Mesenchymal stem cell (in vitro differentiated cells and primary cell): Measurements from ENCODE around the gene VTI1A.

Experiments
- DNase-seq: peaks from one replicate; pipeline ENCODE4 v3.0.0-alpha.2; 2013
- H2AFZ ChIP-seq: one replicate; pipeline ENCODE4 v1.6.1; 2013; ENCODE audit warnings: low read depth, mild to moderate bottlenecking, control low read depth, inconsistent platforms, low read length, moderate library complexity
- H2AK5ac ChIP-seq: 2 replicates; pipeline ENCODE4 v1.6.1; 2013; ENCODE audit warnings: low read length, moderate library complexity, mild to moderate bottlenecking, inconsistent platforms; ENCODE audit not compliant: severe bottlenecking
- H2BK120ac ChIP-seq: one replicate; pipeline ENCODE4 v1.6.1; 2013; ENCODE audit warnings: low read depth, mild to moderate bottlenecking, inconsistent platforms, low read length, moderate library complexity
- H2BK12ac ChIP-seq, 2 experiments: one replicate each; pipeline ENCODE4 v1.6.1; 2013; ENCODE audit warnings: inconsistent platforms in 2 of 2, low read length in 2 of 2, mild to moderate bottlenecking in 2 of 2, moderate library complexity in 2 of 2, control low read depth in 1 of 2
- H2BK15ac ChIP-seq: one replicate; pipeline ENCODE4 v1.6.1; 2013; ENCODE audit warnings: mild to moderate bottlenecking, low read depth, inconsistent platforms; ENCODE audit not compliant: poor library complexity, severe bottlenecking
- H2BK5ac ChIP-seq: 2 replicates; pipeline ENCODE4 v1.6.1; 2013; ENCODE audit warnings: low read depth, mild to moderate bottlenecking, low read length, control low read depth, inconsistent platforms; ENCODE audit not compliant: poor library complexity, severe bottlenecking
- H3K14ac ChIP-seq, 2 experiments: one replicate each; pipeline ENCODE4 v1.6.1; 2013; ENCODE audit warnings: inconsistent platforms in 2 of 2, low read length in 2 of 2, control low read depth in 1 of 2, mild to moderate bottlenecking in 1 of 2, moderate library complexity in 1 of 2
- H3K18ac ChIP-seq, 2 experiments: one replicate each; pipeline ENCODE4 v1.6.1; 2013; ENCODE audit warnings: inconsistent platforms in 2 of 2, low read length in 2 of 2, control low read depth in 1 of 2, low read depth in 1 of 2, mild to moderate bottlenecking in 1 of 2
- H3K23ac ChIP-seq, 2 experiments: one replicate each; pipeline ENCODE4 v1.6.1; 2013; ENCODE audit warnings: inconsistent platforms in 2 of 2, low read length in 2 of 2, mild to moderate bottlenecking in 2 of 2, moderate library complexity in 2 of 2, control low read depth in 1 of 2
- H3K27ac ChIP-seq: 2 replicates; pipeline ENCODE4 v1.5.1; 2013; ENCODE audit warnings: mild to moderate bottlenecking, moderate library complexity, low read length, control low read depth, inconsistent platforms; ENCODE audit not compliant: poor library complexity, severe bottlenecking
- H3K27me3 ChIP-seq, 2 experiments: 2 replicates each; pipeline versions ENCODE4 v1.6.1 to v1.7.0; 2013; ENCODE audit warnings: low read length in 2 of 2, mild to moderate bottlenecking in 2 of 2, moderate library complexity in 2 of 2, control low read depth in 1 of 2, inconsistent platforms in 1 of 2; ENCODE audit not compliant: control insufficient read depth in 1 of 2, insufficient read depth in 1 of 2
- H3K36me3 ChIP-seq, 2 experiments: 2 replicates each; pipeline versions ENCODE4 v1.6.1 to v1.7.0; 2013; ENCODE audit warnings: low read length in 2 of 2, control low read depth in 1 of 2, inconsistent platforms in 1 of 2, low read depth in 1 of 2, mild to moderate bottlenecking in 1 of 2; ENCODE audit not compliant: insufficient read depth in 2 of 2, control insufficient read depth in 1 of 2
- H3K4ac ChIP-seq, 2 experiments: one replicate each; pipeline ENCODE4 v1.6.1; 2013; ENCODE audit warnings: inconsistent platforms in 2 of 2, low read length in 2 of 2, mild to moderate bottlenecking in 2 of 2, moderate library complexity in 2 of 2, control low read depth in 1 of 2, low read depth in 1 of 2
- H3K4me1 ChIP-seq: 2 replicates; pipeline ENCODE4 v1.6.1; 2013; ENCODE audit warnings: low read depth, low read length, control low read depth; ENCODE audit not compliant: control insufficient read depth, insufficient read depth
- H3K4me2 ChIP-seq: 2 replicates; pipeline ENCODE4 v1.6.1; 2013; ENCODE audit warnings: low read length, mild to moderate bottlenecking, inconsistent platforms; ENCODE audit not compliant: poor library complexity, severe bottlenecking
- H3K4me3 ChIP-seq, 2 experiments: 2 replicates each; pipeline versions ENCODE4 v1.5.1 to v1.7.0; 2013; ENCODE audit warnings: low read length in 2 of 2, mild to moderate bottlenecking in 2 of 2, control low read depth in 1 of 2, low read depth in 1 of 2; ENCODE audit not compliant: insufficient read depth in 1 of 2
- H3K79me1 ChIP-seq: replicated peaks from 2 replicates; pipeline ENCODE4 v1.6.1; 2013; ENCODE audit warnings: mild to moderate bottlenecking, control low read depth, low read length, inconsistent platforms; ENCODE audit not compliant: poor library complexity, severe bottlenecking
- H3K9ac ChIP-seq: 2 replicates; pipeline ENCODE4 v1.7.0; 2013; ENCODE audit warnings: mild to moderate bottlenecking, low read length, moderate library complexity
- H3K9me3 ChIP-seq: 2 replicates; pipeline ENCODE4 v1.7.0; 2013; ENCODE audit warnings: mild to moderate bottlenecking, low read length; ENCODE audit not compliant: control insufficient read depth
- H4K8ac ChIP-seq: one replicate; pipeline ENCODE4 v1.6.1; 2013; ENCODE audit warnings: inconsistent platforms, mild to moderate bottlenecking, low read length, moderate library complexity
- H4K91ac ChIP-seq: one replicate; pipeline ENCODE4 v1.6.1; 2013; ENCODE audit warnings: mild to moderate bottlenecking, low read length, inconsistent platforms
- WGBS: methylation state at CpG from one replicate; pipeline ENCODE4 v1.1.7; 2013; ENCODE audit warnings: mixed read lengths; 5-methylcytosine and 5-hydroxymethylcytosine counted together

The VTI1A gene

DNA sequence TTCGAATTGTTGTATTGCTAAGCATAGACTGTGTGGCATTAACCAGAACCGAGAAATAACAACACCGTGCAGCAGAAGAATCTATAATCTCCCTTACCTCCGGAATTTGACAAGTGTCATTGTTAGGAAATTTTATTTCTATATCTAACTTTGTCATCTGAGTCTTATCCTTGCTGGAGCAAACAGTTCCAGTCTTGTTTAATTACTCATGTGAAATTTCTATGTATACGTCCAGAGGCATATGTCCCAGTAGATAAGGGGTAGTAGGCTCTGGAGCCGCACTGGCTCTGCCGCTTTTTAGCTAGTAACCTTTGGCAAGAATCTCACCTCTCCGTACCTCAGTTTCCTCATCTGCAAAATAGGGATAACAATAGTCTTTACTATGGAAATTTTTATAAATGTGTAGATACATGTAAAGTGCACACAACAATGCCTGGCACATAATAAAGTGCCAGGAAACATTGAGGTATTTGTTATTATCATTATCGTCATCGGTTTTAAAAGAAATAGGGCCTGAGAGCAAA, 228.6 kb downstream of the VTI1A start:
- 95% methylated on average over 7 of the region's 10 CpGs for WGBS
- no peak overlapping the region for H3K4ac ChIP-seq
- no peak overlapping the region for H2BK5ac ChIP-seq
- H2BK12ac ChIP-seq: no peak overlapping the region
- no peaks in the 10 kb centered on the region for H3K27me3 ChIP-seq
- H3K27ac ChIP-seq: no peak overlapping the region
- no peak overlapping the region for H3K14ac ChIP-seq
- H3K23ac ChIP-seq: no peak overlapping the region
- DNase-seq: no peak
- H2BK15ac ChIP-seq: no peak overlapping the region
- H3K9ac ChIP-seq: no peak overlapping the region
- no peak overlapping the region for H3K4me3 ChIP-seq
- peaks cover 7% of the 10 kb centered on the region for H3K4me1 ChIP-seq
- no peak overlapping the region for H3K4me2 ChIP-seq
- H4K8ac ChIP-seq: no peak overlapping the region
- H4K91ac ChIP-seq: no peak overlapping the region
- H3K79me1 ChIP-seq: no peaks in the 10 kb centered on the region
- no peak overlapping the region for H3K18ac ChIP-seq
- H2AFZ ChIP-seq: no peak overlapping the region
- peaks cover 2 to 4% of the 10 kb centered on the region in 2 experiments for H3K36me3 ChIP-seq
- no peak overlapping the region for H2BK120ac ChIP-seq
- H2AK5ac ChIP-seq: no peak overlapping the region
- H3K9me3 ChIP-seq: no peaks in the 10 kb centered on the region

- Histone ChIP-seq H2BK12ac (peak overlapping the region in 1 of 2 experiments; percentile 21), H3K9me3 (no peaks in the 10 kb centered on the region), H3K14ac (no peak overlapping the region), H3K27ac (no peak overlapping the region), H2AK5ac (no peak overlapping the region), H3K27me3 (no peaks in the 10 kb centered on the region), H2AFZ (no peak overlapping the region), H3K4me1 (peaks cover 7% of the 10 kb centered on the region), H3K9ac (no peak overlapping the region), H3K18ac (peak overlapping the region; percentile 11 to 33), H2BK15ac (no peak overlapping the region), H3K36me3 (peaks cover 0 to 4% of the 10 kb centered on the region in 2 experiments), H4K91ac (peak overlapping the region; percentile 80), H3K79me1 (no peaks in the 10 kb centered on the region), H3K4me3 (no peak overlapping the region), H3K23ac (no peak overlapping the region), H2BK5ac (no peak overlapping the region), H3K4ac (peak overlapping the region in 1 of 2 experiments; percentile 35), H4K8ac (peak overlapping the region; percentile 54), H2BK120ac (no peak overlapping the region), H3K4me2 (no peak overlapping the region)
- DNase-seq: no peak
- WGBS: 95% methylated on average over 4 of the region's 5 CpGs
These were observed 230.7 kb downstream of the VTI1A start for GRCh38 chr10:112677689-112678088.

GRCh38 chr10:112678581-112678980, 231.6 kb downstream of the VTI1A start:
- H3K36me3 ChIP-seq: peaks cover 0 to 4% of the 10 kb centered on the region in 2 experiments
- no peak overlapping the region for H4K91ac ChIP-seq
- H3K4ac ChIP-seq: no peak overlapping the region
- H2AK5ac ChIP-seq: peak overlapping the region; percentile 41
- H2BK120ac ChIP-seq: no peak overlapping the region
- peak overlapping the region in 1 of 2 experiments; percentile 29 for H3K18ac ChIP-seq
- no peak overlapping the region for H3K9ac ChIP-seq
- peak overlapping the region in 1 of 2 experiments; percentile 80 for H3K14ac ChIP-seq
- H3K27me3 ChIP-seq: no peaks in the 10 kb centered on the region
- no peak overlapping the region for H3K4me3 ChIP-seq
- H2AFZ ChIP-seq: no peak overlapping the region
- no peaks in the 10 kb centered on the region for H3K9me3 ChIP-seq
- no peak overlapping the region for H3K23ac ChIP-seq
- no peak overlapping the region for H2BK15ac ChIP-seq
- peak; percentile 16 for DNase-seq
- H2BK12ac ChIP-seq: peak overlapping the region in 1 of 2 experiments; percentile 54
- peaks cover 2% of the 10 kb centered on the region for H3K4me1 ChIP-seq
- H3K27ac ChIP-seq: no peak overlapping the region
- H2BK5ac ChIP-seq: no peak overlapping the region
- no peak overlapping the region for H3K4me2 ChIP-seq
- H3K79me1 ChIP-seq: no peaks in the 10 kb centered on the region
- WGBS: 74% methylated on average over 5 of the region's 7 CpGs
- H4K8ac ChIP-seq: no peak overlapping the region

DNA sequence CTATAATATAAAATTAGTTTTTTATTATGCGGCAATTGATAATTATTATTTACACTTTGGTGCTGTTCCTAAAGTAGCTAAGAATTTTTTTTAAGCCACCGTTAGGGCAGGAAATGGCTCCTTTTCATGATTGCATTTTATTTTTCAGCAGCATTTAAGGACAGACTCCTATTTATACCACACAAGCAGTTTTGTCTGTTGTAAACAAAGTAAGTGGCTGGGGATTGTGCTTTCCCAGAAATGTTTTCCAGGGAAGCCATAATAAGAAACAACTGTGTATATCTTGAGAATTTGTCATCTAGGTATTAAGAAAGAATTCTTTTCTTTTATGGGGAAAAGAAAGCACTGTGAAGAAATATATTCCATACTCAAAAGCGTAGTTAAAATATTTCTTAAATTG, 232.0 kb downstream of the VTI1A start:
- H2AK5ac ChIP-seq: no peak overlapping the region
- no CpG with 5 or more reads among the region's 3 CpGs for WGBS

More for the DNA sequence above, 232.0 kb downstream of the VTI1A start:
- Histone ChIP-seq H3K4me2 (no peak overlapping the region), H3K9ac (no peak overlapping the region), H3K79me1 (no peaks in the 10 kb centered on the region), H2BK12ac (no peak overlapping the region), H2BK120ac (no peak overlapping the region), H3K4me3 (no peak overlapping the region), H3K27me3 (no peaks in the 10 kb centered on the region), H2BK5ac (no peak overlapping the region), H2AFZ (no peak overlapping the region), H4K8ac (no peak overlapping the region), H3K23ac (no peak overlapping the region), H3K36me3 (peaks cover 0 to 4% of the 10 kb centered on the region in 2 experiments), H3K4me1 (peaks cover 2% of the 10 kb centered on the region), H3K4ac (no peak overlapping the region), H4K91ac (no peak overlapping the region), H2BK15ac (no peak overlapping the region), H3K14ac (no peak overlapping the region), H3K18ac (no peak overlapping the region), H3K27ac (no peak overlapping the region), H3K9me3 (no peaks in the 10 kb centered on the region)
- peak; percentile 37 for DNase-seq
